Measurements from ENCODE around the gene GPR87. TPM values are rescaled to one million over a fixed set of nuclear protein-coding genes. Genes with fewer than 3 reads are reported as not detected.

GPR87 gene
- polyA plus RNA-seq, 1 donor (not counting 4 experiments of a cell fraction or from before 2014, with no cell fraction given): 109 TPM

DNA sequence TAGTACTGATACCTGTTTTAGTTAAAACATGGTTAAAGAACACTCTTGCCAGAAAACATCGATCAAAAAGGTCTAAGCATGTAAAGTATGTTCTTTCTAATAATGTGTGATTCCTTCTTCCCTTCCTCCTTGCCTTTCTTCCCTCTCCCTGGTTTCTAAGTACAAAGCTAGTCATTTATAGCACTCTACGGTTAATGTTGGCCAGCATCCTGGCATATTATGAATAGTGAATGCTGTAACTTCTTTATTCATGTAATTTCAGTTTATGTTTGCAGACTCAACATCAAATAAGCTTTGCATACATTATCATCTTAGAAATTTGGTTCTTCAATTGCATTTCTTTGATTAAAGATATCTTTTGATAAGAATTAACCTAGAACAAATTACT lies 40.8 kb upstream of the GPR87 start:
- no peaks in the 10 kb centered on the region for H3K27me3 ChIP-seq (ENCODE audit: control insufficient read depth, extremely low read depth, insufficient read depth, low read length)
- dilution Hi-C loops (cut with MboI; ENCODE audit: extremely low pct_ligation_motif_present, low sequenced_read_pairs): no loop called here
- H3K79me2 ChIP-seq (ENCODE audit: control insufficient read depth, insufficient read depth, low read length): no peaks in the 10 kb centered on the region
- H4K20me1 ChIP-seq (ENCODE audit: control insufficient read depth, extremely low read depth, insufficient read depth, low read length): no peaks in the 10 kb centered on the region
- FAIRE-seq (no peak), DNase-seq (ENCODE audit: low read depth, low spot score) (no peak)
- peak overlapping the region; percentile 12 for H3K4me2 ChIP-seq (ENCODE audit: control insufficient read depth, extremely low read depth, insufficient read depth, low read depth, low read length)
- no peak overlapping the region for H3K27ac ChIP-seq (ENCODE audit: control insufficient read depth, insufficient read depth, low read length)
- H3K4me3 ChIP-seq (ENCODE audit: control insufficient read depth in 2 of 3, extremely low read depth in 1 of 3, insufficient read depth in 2 of 3, low read depth in 1 of 3, low read length in 3 of 3): no peak overlapping the region
- H3K36me3 ChIP-seq (ENCODE audit: control insufficient read depth in 2 of 2, extremely low read depth in 1 of 2, insufficient read depth in 2 of 2, low read length in 2 of 2): no peaks in the 10 kb centered on the region
- no peaks in the 10 kb centered on the region for H3K4me1 ChIP-seq (ENCODE audit: control insufficient read depth, extremely low read depth, insufficient read depth, low read length)
- H3K9ac ChIP-seq (ENCODE audit: control insufficient read depth, extremely low read depth, insufficient read depth, low read length): no peak overlapping the region
- no peaks in the 10 kb centered on the region for H3K9me1 ChIP-seq (ENCODE audit: control insufficient read depth, extremely low read depth, insufficient read depth, low read length)
- TF ChIP-seq, protein P1, sequence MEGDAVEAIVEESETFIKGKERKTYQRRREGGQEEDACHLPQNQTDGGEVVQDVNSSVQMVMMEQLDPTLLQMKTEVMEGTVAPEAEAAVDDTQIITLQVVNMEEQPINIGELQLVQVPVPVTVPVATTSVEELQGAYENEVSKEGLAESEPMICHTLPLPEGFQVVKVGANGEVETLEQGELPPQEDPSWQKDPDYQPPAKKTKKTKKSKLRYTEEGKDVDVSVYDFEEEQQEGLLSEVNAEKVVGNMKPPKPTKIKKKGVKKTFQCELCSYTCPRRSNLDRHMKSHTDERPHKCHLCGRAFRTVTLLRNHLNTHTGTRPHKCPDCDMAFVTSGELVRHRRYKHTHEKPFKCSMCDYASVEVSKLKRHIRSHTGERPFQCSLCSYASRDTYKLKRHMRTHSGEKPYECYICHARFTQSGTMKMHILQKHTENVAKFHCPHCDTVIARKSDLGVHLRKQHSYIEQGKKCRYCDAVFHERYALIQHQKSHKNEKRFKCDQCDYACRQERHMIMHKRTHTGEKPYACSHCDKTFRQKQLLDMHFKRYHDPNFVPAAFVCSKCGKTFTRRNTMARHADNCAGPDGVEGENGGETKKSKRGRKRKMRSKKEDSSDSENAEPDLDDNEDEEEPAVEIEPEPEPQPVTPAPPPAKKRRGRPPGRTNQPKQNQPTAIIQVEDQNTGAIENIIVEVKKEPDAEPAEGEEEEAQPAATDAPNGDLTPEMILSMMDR (optimal IDR thresholded peaks at IDR 0.05 in 1 of 3, IDR thresholded peaks at IDR 0.05 in 1 of 3, conservative IDR thresholded peaks at IDR 0.05 in 1 of 3; ENCODE audit: extremely low read depth in 1 of 3, insufficient read depth in 2 of 3, low read length in 3 of 3): no peak
- TF ChIP-seq EZH2 (IDR thresholded peaks at IDR 0.05; ENCODE audit: low read length): no peak
- H3K9me3 ChIP-seq (ENCODE audit: control insufficient read depth, low read depth, low read length): no peaks in the 10 kb centered on the region
- peak overlapping the region; percentile 17 for H2AFZ ChIP-seq (ENCODE audit: control insufficient read depth, low read length)

DNA sequence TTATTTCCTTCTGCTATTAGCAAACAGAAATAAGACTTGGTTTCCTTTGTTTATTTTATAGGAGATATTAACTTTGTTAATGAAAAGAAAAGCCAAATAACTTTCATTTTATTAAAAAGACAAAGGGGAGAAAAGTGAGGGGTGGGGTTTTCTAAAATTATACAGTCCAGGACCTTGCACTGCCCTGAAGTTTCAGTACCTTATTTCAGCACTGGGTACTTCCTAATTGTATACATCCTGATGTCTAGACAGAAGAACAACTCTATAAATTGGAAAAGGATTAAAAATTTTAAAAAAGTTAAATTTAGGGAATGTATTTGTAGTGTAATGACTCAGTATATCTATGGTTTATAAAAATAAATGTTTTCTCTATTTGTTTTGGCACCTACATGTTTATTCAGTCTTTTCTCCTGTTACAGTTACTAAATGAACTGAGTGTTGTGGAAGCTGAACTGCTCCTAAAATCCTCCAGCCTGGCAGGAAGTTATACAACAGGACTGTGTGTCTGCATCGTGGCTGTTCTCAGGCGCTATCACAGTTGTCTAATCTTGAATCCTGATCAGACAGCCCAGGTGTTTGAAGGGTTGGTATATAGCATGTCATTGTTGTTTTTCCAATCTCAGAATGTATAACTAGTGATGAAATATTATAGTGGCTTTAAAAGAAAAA lies 40.3 kb upstream of the GPR87 start:
- DNase-seq (ENCODE audit: low read depth, low spot score) (no peak), FAIRE-seq (peak; percentile 17)
- Histone ChIP-seq H3K79me2 (ENCODE audit: control insufficient read depth, insufficient read depth, low read length) (no peaks in the 10 kb centered on the region), H3K9me1 (ENCODE audit: control insufficient read depth, extremely low read depth, insufficient read depth, low read length) (no peaks in the 10 kb centered on the region), H3K27me3 (ENCODE audit: control insufficient read depth, extremely low read depth, insufficient read depth, low read length) (no peaks in the 10 kb centered on the region), H3K36me3 (ENCODE audit: control insufficient read depth in 2 of 2, extremely low read depth in 1 of 2, insufficient read depth in 2 of 2, low read length in 2 of 2) (no peaks in the 10 kb centered on the region), H4K20me1 (ENCODE audit: control insufficient read depth, extremely low read depth, insufficient read depth, low read length) (no peaks in the 10 kb centered on the region), H2AFZ (ENCODE audit: control insufficient read depth, low read length) (peak overlapping the region; percentile 17), H3K27ac (ENCODE audit: control insufficient read depth, insufficient read depth, low read length) (no peak overlapping the region), H3K4me1 (ENCODE audit: control insufficient read depth, extremely low read depth, insufficient read depth, low read length) (no peaks in the 10 kb centered on the region), H3K4me3 (ENCODE audit: control insufficient read depth in 2 of 3, extremely low read depth in 1 of 3, insufficient read depth in 2 of 3, low read depth in 1 of 3, low read length in 3 of 3) (no peak overlapping the region), H3K4me2 (ENCODE audit: control insufficient read depth, extremely low read depth, insufficient read depth, low read depth, low read length) (peak overlapping the region; percentile 12), H3K9me3 (ENCODE audit: control insufficient read depth, low read depth, low read length) (no peaks in the 10 kb centered on the region), H3K9ac (ENCODE audit: control insufficient read depth, extremely low read depth, insufficient read depth, low read length) (no peak overlapping the region)
- TF ChIP-seq, protein P1 (optimal IDR thresholded peaks at IDR 0.05 in 1 of 3, IDR thresholded peaks at IDR 0.05 in 1 of 3, conservative IDR thresholded peaks at IDR 0.05 in 1 of 3; ENCODE audit: extremely low read depth in 1 of 3, insufficient read depth in 2 of 3, low read length in 3 of 3): no peak
- TF ChIP-seq EZH2 (IDR thresholded peaks at IDR 0.05; ENCODE audit: low read length): no peak
- dilution Hi-C loops (cut with MboI; ENCODE audit: extremely low pct_ligation_motif_present, low sequenced_read_pairs): no loop called here

Data from keratinocyte (primary cell).